Prostate gland (tissue), 2 donors: ENCODE data around the gene ATF6.

ENCODE experiments used
- POLR2A ChIP-seq: fragments of 450-650 bp; IDR thresholded peaks from one replicate; pipeline ENCODE4 v1.6.1; 2016; ENCODE audit warnings: antibody characterized with exemption, mild to moderate bottlenecking
- POLR2AphosphoS5 ChIP-seq: sonication (generic); formaldehyde crosslinking; IDR thresholded peaks from one replicate; pipeline ENCODE4 v1.6.1; 2017; ENCODE audit warnings: antibody characterized with exemption
- TF ChIP-seq, protein P1 (sequence below), 4 experiments: fragments of 200-600 bp in 2 of 4; fragments of 450-650 bp in 2 of 4; sonication (generic) in 2 of 4; IDR thresholded peaks; 1 replicate in 3 of 4; 2 replicates in 1 of 4; pipeline ENCODE4 v1.5.1; 2016 to 2019; ENCODE audit warnings: antibody characterized with exemption in 4 of 4, mild to moderate bottlenecking in 2 of 4, moderate library complexity in 2 of 4

DNA sequence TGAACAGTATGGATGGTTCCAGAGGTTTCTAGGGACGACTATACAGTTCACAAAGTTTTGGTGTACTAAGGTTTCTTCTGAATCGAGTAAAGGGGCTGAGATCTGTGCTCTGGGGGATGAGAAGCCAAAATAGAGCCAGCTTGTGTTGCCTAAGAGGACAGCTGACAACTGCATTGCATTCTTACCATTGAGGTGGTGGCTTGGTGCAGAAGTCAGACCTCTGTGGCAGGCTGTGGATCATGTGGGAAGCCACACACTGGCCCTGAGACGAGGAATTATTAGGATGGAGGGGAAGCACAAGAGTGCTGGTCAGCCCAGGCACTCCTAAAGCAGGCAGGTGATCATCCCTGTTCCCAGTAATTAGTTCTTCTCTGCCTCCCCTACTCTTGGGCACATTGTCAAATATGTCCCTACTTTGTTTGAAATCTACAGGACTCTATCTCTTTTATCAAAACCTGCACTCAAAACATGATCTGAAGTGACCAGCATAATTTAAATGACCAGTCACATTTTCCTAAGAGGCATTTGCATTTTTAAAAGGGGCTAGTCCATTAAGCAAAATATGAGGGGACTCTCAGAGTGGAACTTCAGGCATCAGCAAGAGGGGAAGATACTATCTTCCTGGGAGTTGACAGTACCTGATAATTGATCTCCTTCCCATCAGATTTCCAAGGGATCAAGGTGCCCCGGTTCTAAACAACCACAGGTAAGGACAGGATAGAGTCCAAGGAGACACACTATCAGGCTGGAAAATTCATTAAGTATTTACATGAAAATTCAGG, 45.0 kb upstream of the ATF6 start, which contains the start of gene FCRLB:
- TF ChIP-seq, protein P1, sequence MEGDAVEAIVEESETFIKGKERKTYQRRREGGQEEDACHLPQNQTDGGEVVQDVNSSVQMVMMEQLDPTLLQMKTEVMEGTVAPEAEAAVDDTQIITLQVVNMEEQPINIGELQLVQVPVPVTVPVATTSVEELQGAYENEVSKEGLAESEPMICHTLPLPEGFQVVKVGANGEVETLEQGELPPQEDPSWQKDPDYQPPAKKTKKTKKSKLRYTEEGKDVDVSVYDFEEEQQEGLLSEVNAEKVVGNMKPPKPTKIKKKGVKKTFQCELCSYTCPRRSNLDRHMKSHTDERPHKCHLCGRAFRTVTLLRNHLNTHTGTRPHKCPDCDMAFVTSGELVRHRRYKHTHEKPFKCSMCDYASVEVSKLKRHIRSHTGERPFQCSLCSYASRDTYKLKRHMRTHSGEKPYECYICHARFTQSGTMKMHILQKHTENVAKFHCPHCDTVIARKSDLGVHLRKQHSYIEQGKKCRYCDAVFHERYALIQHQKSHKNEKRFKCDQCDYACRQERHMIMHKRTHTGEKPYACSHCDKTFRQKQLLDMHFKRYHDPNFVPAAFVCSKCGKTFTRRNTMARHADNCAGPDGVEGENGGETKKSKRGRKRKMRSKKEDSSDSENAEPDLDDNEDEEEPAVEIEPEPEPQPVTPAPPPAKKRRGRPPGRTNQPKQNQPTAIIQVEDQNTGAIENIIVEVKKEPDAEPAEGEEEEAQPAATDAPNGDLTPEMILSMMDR (IDR thresholded peaks at IDR 0.05), result no peak
- TF ChIP-seq POLR2AphosphoS5, result no peak
- no peak for TF ChIP-seq POLR2A
